ENCODE results near the gene TMEM80.
"Not testable (repeated sequence)": the region's sequence is repeated elsewhere in the genome, so short reads cannot be mapped to it uniquely, and the experiment has no call there.

TMEM80 gene

DNA sequence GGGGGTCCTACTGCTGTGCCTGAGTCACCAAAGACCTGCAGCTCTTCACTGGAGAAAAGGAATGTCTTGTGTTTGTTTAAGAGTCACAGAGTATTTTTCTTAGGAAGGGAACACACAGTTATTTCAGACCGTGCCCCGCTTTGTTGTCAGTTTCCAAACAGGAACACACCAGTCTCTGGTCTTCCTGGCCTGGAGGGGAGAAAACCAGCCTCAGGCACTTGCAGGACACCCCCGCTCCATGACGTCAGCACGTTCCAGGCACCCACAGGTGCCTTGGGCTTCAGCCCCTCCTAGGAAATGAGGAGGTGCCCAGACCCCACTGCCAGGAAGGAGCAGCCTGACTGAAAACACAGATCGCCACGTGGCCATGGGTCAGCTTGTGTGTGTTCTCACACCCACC lies 6.0 kb upstream of the TMEM80 start:
- Histone ChIP-seq H3K9ac (ENCODE audit: low read length) (no peak overlapping the region), H3K4me3 (ENCODE audit: low read length) (no peak overlapping the region), H3K27me3 (ENCODE audit: low read depth, low read length) (no peaks in the 10 kb centered on the region), H2AFZ (ENCODE audit: low read depth, low read length) (no peak overlapping the region), H3K27ac (ENCODE audit: low read length) (no peak overlapping the region), H3K9me3 (ENCODE audit: insufficient read depth, low read length) (no peaks in the 10 kb centered on the region), H3K4me1 (ENCODE audit: low read length) (peaks cover 11% of the 10 kb centered on the region), H3K36me3 (replicated peaks; ENCODE audit: low read depth, low read length) (peaks cover 24% of the 10 kb centered on the region), H4K20me1 (ENCODE audit: insufficient read depth, low read length) (peaks cover 11% of the 10 kb centered on the region; the same call in 1 of the 2 replicates), H3K79me2 (ENCODE audit: low read length) (peaks cover 41% of the 10 kb centered on the region), H3K4me2 (ENCODE audit: low read length) (no peak overlapping the region)
- TF ChIP-seq EZH2phosphoT487 (IDR thresholded peaks at IDR 0.05; ENCODE audit: low read depth): no peak
- TF ChIP-seq, protein P1, sequence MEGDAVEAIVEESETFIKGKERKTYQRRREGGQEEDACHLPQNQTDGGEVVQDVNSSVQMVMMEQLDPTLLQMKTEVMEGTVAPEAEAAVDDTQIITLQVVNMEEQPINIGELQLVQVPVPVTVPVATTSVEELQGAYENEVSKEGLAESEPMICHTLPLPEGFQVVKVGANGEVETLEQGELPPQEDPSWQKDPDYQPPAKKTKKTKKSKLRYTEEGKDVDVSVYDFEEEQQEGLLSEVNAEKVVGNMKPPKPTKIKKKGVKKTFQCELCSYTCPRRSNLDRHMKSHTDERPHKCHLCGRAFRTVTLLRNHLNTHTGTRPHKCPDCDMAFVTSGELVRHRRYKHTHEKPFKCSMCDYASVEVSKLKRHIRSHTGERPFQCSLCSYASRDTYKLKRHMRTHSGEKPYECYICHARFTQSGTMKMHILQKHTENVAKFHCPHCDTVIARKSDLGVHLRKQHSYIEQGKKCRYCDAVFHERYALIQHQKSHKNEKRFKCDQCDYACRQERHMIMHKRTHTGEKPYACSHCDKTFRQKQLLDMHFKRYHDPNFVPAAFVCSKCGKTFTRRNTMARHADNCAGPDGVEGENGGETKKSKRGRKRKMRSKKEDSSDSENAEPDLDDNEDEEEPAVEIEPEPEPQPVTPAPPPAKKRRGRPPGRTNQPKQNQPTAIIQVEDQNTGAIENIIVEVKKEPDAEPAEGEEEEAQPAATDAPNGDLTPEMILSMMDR (IDR thresholded peaks at IDR 0.05; ENCODE audit: low read depth, low read length): no peak

DNA sequence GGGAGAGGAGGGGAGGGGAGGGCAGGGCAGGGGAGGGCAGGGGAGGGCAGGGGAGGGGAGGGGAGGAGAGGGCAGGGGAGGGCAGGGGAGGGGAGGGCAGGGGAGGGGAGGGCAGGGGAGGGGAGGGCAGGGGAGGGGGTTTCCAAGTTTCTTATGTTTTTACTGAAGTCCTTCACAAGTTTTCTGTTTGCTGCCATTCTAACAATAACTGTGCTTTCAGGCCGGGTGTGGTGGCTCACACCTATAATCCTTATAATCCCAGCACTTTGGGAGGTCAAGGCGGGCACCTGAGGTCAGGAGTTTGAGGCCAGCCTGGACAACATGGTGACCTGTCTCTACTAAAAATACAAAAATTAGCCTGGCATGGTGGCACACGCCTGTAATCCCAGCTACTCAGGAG lies 5.4 kb upstream of the TMEM80 start:
- not testable (repeated sequence) for H3K27me3 ChIP-seq (ENCODE audit: low read depth, low read length); H3K27ac ChIP-seq (ENCODE audit: low read length); H3K4me3 ChIP-seq (ENCODE audit: low read length); H3K9me3 ChIP-seq (ENCODE audit: insufficient read depth, low read length); H3K4me2 ChIP-seq (ENCODE audit: low read length); H2AFZ ChIP-seq (ENCODE audit: low read depth, low read length); H3K9ac ChIP-seq (ENCODE audit: low read length)
- peaks cover 11% of the 10 kb centered on the region for H3K4me1 ChIP-seq (ENCODE audit: low read length)
- peaks cover 11% of the 10 kb centered on the region; the same call in 1 of the 2 replicates for H4K20me1 ChIP-seq (ENCODE audit: insufficient read depth, low read length)
- peaks cover 42% of the 10 kb centered on the region for H3K79me2 ChIP-seq (ENCODE audit: low read length)
- H3K36me3 ChIP-seq (replicated peaks; ENCODE audit: low read depth, low read length): peaks cover 23% of the 10 kb centered on the region

DNA sequence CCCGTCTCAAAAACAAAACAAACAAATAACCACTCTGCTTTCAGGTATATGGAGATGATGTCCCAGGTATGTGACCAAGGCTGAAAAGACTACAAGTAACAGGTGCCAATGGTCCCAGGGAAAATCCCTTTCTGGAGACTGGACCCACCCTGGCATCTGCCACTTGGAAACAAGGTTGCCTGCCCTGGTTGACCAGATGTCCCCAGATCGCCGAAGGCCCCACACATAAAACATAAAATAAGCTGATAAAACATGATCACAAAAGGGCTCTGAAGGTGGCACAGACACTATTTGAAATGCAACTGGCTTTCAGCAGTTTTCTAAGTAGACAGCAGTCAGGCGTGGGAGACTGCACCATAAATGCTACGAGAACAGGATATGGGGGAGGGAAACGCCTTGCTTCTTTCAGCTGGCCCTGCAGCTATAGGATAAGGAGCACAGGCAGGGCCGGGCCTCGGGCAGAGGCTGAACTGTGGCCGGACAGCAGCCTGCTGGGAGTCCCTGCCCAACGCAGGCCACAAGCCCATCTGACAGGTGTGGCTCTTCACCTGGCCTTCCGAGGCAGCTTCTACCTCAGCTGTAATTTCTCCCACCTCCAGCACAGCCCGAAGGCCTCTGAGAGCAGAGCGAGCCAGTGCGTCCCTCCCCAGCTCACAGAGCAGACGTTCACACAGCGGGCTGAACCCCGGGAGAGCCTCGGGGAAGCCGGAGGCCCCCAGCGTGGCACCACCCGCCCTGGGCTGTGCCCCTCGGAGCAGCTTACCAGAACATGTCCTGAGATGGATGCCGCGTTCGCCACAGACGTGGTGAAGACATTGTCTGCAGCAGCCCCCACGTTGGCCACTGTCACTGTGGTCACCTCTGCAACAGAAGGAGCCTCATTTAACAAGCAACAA lies 4.6 kb upstream of the TMEM80 start:
- TF ChIP-seq, protein P1 (IDR thresholded peaks at IDR 0.05; ENCODE audit: low read depth, low read length): no peak
- no peak for TF ChIP-seq EZH2phosphoT487 (IDR thresholded peaks at IDR 0.05; ENCODE audit: low read depth)
- H3K36me3 ChIP-seq (replicated peaks; ENCODE audit: low read depth, low read length): peaks cover 23% of the 10 kb centered on the region

DNA sequence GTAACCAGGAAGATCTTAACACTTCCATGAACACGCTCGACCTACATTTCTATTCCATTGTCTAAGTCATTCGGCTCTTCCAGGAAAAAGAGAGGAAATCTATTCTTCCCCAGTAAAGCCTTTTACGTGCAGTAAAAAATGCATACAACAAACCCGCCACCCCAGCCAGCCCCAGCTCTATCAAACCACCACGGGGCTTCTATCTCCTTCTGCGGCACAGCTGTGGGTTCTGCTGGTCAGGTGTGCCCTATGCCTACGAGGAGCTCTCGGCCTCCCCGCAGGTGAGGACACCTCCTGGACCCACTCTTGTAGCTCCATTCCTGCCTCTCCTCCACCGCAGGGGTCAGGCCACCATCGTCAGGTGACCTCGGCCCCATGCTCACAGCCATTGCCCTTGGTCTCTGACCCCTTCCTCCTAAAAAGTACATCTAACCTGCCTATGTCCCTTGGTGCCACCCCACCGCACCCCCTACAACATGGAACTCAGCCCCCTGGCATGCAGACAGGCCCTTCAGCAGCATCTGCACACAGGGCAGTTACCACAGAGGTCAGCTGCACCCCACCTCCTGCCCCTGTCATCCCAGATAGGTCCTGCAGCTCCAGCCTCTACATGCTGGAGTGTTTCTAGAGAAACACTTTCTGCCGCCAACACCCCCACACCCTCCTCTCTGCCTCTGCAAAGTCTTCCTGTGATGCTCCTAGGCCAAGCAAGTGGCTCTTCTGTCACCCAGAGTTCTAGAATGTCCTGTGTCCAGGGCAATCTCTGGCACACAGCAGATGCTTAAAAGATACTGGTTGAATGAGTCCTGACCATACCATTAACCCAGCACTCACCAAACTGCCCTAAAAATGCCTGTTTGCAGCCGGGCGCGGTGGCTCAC lies 3.7 kb upstream of the TMEM80 start:
- Histone ChIP-seq H3K4me2 (ENCODE audit: low read length) (no peak overlapping the region), H2AFZ (ENCODE audit: low read depth, low read length) (no peak overlapping the region), H3K27ac (ENCODE audit: low read length) (no peak overlapping the region), H3K36me3 (replicated peaks; ENCODE audit: low read depth, low read length) (peaks cover 15% of the 10 kb centered on the region), H3K9ac (ENCODE audit: low read length) (no peak overlapping the region), H3K79me2 (ENCODE audit: low read length) (peaks cover 48% of the 10 kb centered on the region), H3K4me3 (ENCODE audit: low read length) (no peak overlapping the region), H3K9me3 (ENCODE audit: insufficient read depth, low read length) (no peaks in the 10 kb centered on the region), H3K27me3 (ENCODE audit: low read depth, low read length) (no peaks in the 10 kb centered on the region), H4K20me1 (ENCODE audit: insufficient read depth, low read length) (peaks cover 11% of the 10 kb centered on the region; the same call in 1 of the 2 replicates), H3K4me1 (ENCODE audit: low read length) (peaks cover 14% of the 10 kb centered on the region)
- TF ChIP-seq, protein P1 (IDR thresholded peaks at IDR 0.05; ENCODE audit: low read depth, low read length): no peak
- TF ChIP-seq EZH2phosphoT487 (IDR thresholded peaks at IDR 0.05; ENCODE audit: low read depth): no peak

More for the DNA sequence above, 4.6 kb upstream of the TMEM80 start:
- Histone ChIP-seq H3K4me1 (ENCODE audit: low read length) (peaks cover 11% of the 10 kb centered on the region), H3K4me2 (ENCODE audit: low read length) (no peak overlapping the region), H3K27me3 (ENCODE audit: low read depth, low read length) (no peaks in the 10 kb centered on the region), H3K27ac (ENCODE audit: low read length) (no peak overlapping the region), H3K9ac (ENCODE audit: low read length) (no peak overlapping the region), H3K4me3 (ENCODE audit: low read length) (no peak overlapping the region), H3K79me2 (ENCODE audit: low read length) (peaks cover 42% of the 10 kb centered on the region), H2AFZ (ENCODE audit: low read depth, low read length) (no peak overlapping the region), H4K20me1 (ENCODE audit: insufficient read depth, low read length) (peaks cover 11% of the 10 kb centered on the region; the same call in 1 of the 2 replicates), H3K9me3 (ENCODE audit: insufficient read depth, low read length) (no peaks in the 10 kb centered on the region)
